Uterus (tissue), 4 donors: ENCODE measurements around the gene ZCCHC10. TPM values are rescaled to one million over a fixed set of nuclear protein-coding genes. Genes with fewer than 3 reads are reported as not detected.
"Not testable (repeated sequence)": the region's sequence is repeated elsewhere in the genome, so short reads cannot be mapped to it uniquely, and the experiment has no call there.

Experiments
- DNase-seq, 2 donors: peaks; one replicate each; pipeline ENCODE4 v3.0.0-alpha.2; 2019 to 2020
- H3K27ac ChIP-seq, 2 donors: fragments of 200-600 bp; sonication (generic); 1 replicate in 1 of 2; 2 replicates in 1 of 2; pipeline ENCODE4 v1.5.1; 2016 to 2018
- H3K27me3 ChIP-seq, 2 donors: fragments of 200-600 bp; sonication (generic); one replicate each; pipeline ENCODE4 v1.5.1; 2018 to 2019; ENCODE audit warnings: control low read depth in 1 of 2
- H3K36me3 ChIP-seq, 2 donors: fragments of 200-600 bp; sonication (generic); one replicate each; pipeline ENCODE4 v1.5.1; 2019; ENCODE audit warnings: control low read depth in 1 of 2
- H3K4me1 ChIP-seq, 2 donors: fragments of 200-600 bp; sonication (generic); one replicate each; pipeline ENCODE4 v1.5.1; 2018 to 2019; ENCODE audit warnings: control low read depth in 1 of 2
- H3K4me3 ChIP-seq, 2 donors: fragments of 200-600 bp; sonication (generic); 1 replicate in 1 of 2; 2 replicates in 1 of 2; pipeline ENCODE4 v1.5.1; 2018 to 2019; ENCODE audit warnings: mild to moderate bottlenecking in 1 of 2
- H3K9me3 ChIP-seq, 2 donors: fragments of 200-600 bp; sonication (generic); one replicate each; pipeline ENCODE4 v1.5.1; 2019; ENCODE audit warnings: control low read depth in 1 of 2
- CTCF ChIP-seq, 4 experiments: fragments of 200-600 bp in 2 of 4; fragments of 450-650 bp in 2 of 4; sonication (generic) in 2 of 4; IDR thresholded peaks; one replicate each; pipeline ENCODE4 v1.5.1; 2016 to 2019; ENCODE audit warnings: antibody characterized with exemption in 4 of 4, mild to moderate bottlenecking in 2 of 4, moderate library complexity in 1 of 4
- POLR2A ChIP-seq, 2 donors: fragments of 450-650 bp; IDR thresholded peaks; one replicate each; pipeline ENCODE4 v1.6.1; 2016; ENCODE audit warnings: antibody characterized with exemption in 2 of 2, mild to moderate bottlenecking in 1 of 2, moderate library complexity in 1 of 2
- intact Hi-C: fragments of 100-400 bp; cut with DNase I; formaldehyde crosslinking; loops from one replicate; pipeline ENCODE4 v1.15.1; 2023; ENCODE audit warnings: low total_unique reads
- total RNA-seq, 4 donors: library from RNA; depleted of rRNA in 3 of 4; stranded (reverse); fragments of >200 nt in 3 of 4; gene quantifications; one replicate each; pipeline versions ENCODE4 v1.1.0 to v1.2.4, GENCODE V29; 2014 to 2023
- donor health status: DM: yes; HTN: yes; CAD: no.

The ZCCHC10 gene
- total RNA-seq, 4 donors from 2014 or later: 5.6 to 25.7 (median 16.0) TPM

GRCh38 chr5:133017964-133018363 is 8.4 kb downstream of the ZCCHC10 start:
- H3K36me3 ChIP-seq: no peaks in the 10 kb centered on the region
- intact Hi-C loops: no loop called here

GRCh38 chr5:133015466-133015865 is 10.9 kb downstream of the ZCCHC10 start:
- intact Hi-C loops: no loop called here
- no peak for DNase-seq
- no peak overlapping the region for H3K27ac ChIP-seq
- H3K27me3 ChIP-seq: no peaks in the 10 kb centered on the region
- no peak overlapping the region for H3K4me3 ChIP-seq
- H3K4me1 ChIP-seq: no peaks in the 10 kb centered on the region
- no peak for TF ChIP-seq POLR2A (IDR thresholded peaks at IDR 0.05)
- no peaks in the 10 kb centered on the region for H3K9me3 ChIP-seq
- H3K36me3 ChIP-seq: no peaks in the 10 kb centered on the region

More at GRCh38 chr5:133017964-133018363, 8.4 kb downstream of the ZCCHC10 start:
- Histone ChIP-seq H3K9me3 (no peaks in the 10 kb centered on the region), H3K27me3 (no peaks in the 10 kb centered on the region), H3K4me3 (no peak overlapping the region), H3K27ac (no peak overlapping the region), H3K4me1 (no peaks in the 10 kb centered on the region)
- no peak for DNase-seq
- no peak for TF ChIP-seq POLR2A (IDR thresholded peaks at IDR 0.05)
- no peak for TF ChIP-seq CTCF (IDR thresholded peaks at IDR 0.05)

GRCh38 chr5:133008455-133008854 is 17.9 kb downstream of the ZCCHC10 start:
- H3K36me3 ChIP-seq, H3K27me3 ChIP-seq, DNase-seq, H3K9me3 ChIP-seq, H3K27ac ChIP-seq, H3K4me3 ChIP-seq, H3K4me1 ChIP-seq, intact Hi-C loops: not testable (repeated sequence)

GRCh38 chr5:133006653-133007052 is 19.7 kb downstream of the ZCCHC10 start:
- no peak overlapping the region for H3K4me3 ChIP-seq
- no peaks in the 10 kb centered on the region for H3K4me1 ChIP-seq
- intact Hi-C loops: no loop called here
- H3K27me3 ChIP-seq: no peaks in the 10 kb centered on the region
- H3K36me3 ChIP-seq: no peaks in the 10 kb centered on the region
- DNase-seq: no peak
- TF ChIP-seq POLR2A (IDR thresholded peaks at IDR 0.05) (no peak), CTCF (IDR thresholded peaks at IDR 0.05) (no peak)
- H3K27ac ChIP-seq: no peak overlapping the region
- no peaks in the 10 kb centered on the region for H3K9me3 ChIP-seq

GRCh38 chr5:132999246-132999645 is 27.1 kb downstream of the ZCCHC10 start:
- intact Hi-C loops: no loop called here
- H3K4me3 ChIP-seq: no peak overlapping the region
- no peaks in the 10 kb centered on the region for H3K4me1 ChIP-seq
- H3K27me3 ChIP-seq: no peaks in the 10 kb centered on the region
- no peak overlapping the region for H3K27ac ChIP-seq
- H3K9me3 ChIP-seq: no peaks in the 10 kb centered on the region
- no peak for DNase-seq
- TF ChIP-seq POLR2A (IDR thresholded peaks at IDR 0.05) (no peak), CTCF (IDR thresholded peaks at IDR 0.05) (no peak)
- H3K36me3 ChIP-seq: no peaks in the 10 kb centered on the region

- intact Hi-C loops: no loop called here
- Histone ChIP-seq H3K4me1 (no peaks in the 10 kb centered on the region), H3K4me3 (no peak overlapping the region), H3K27me3 (no peaks in the 10 kb centered on the region), H3K27ac (no peak overlapping the region), H3K9me3 (no peaks in the 10 kb centered on the region), H3K36me3 (no peaks in the 10 kb centered on the region)
- no peak for DNase-seq
- no peak for TF ChIP-seq CTCF (IDR thresholded peaks at IDR 0.05)
- TF ChIP-seq POLR2A (IDR thresholded peaks at IDR 0.05): no peak
Measured at GRCh38 chr5:132998556-132998955, 27.8 kb downstream of the ZCCHC10 start.
